Muscle of arm (tissue), 14 donors: ENCODE results near the gene TAS2R14. TPM values are rescaled to one million over a fixed set of nuclear protein-coding genes. Genes with fewer than 3 reads are reported as not detected.

Experiments
- DNase-seq: peaks from one replicate; pipeline ENCODE4 v3.0.0-alpha.2; 2013
- long read RNA-seq, 11 donors: transcript quantifications; one replicate each; lab custom pipeline, GENCODE V29; 2026
- polyA plus RNA-seq, 12 donors: library from polyadenylated mRNA; unstranded; fragments of 120-200 nt; gene quantifications; one replicate each; pipeline ENCODE4 v1.2.1, GENCODE V29; 2013; ENCODE audit not compliant: insufficient read length in 12 of 12

The TAS2R14 gene, protein sequence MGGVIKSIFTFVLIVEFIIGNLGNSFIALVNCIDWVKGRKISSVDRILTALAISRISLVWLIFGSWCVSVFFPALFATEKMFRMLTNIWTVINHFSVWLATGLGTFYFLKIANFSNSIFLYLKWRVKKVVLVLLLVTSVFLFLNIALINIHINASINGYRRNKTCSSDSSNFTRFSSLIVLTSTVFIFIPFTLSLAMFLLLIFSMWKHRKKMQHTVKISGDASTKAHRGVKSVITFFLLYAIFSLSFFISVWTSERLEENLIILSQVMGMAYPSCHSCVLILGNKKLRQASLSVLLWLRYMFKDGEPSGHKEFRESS
- 1 to 10 TPM in 10 of 12 donors, not detected in 2; 1.8 to 6.2 (median 3.3) TPM for polyA plus RNA-seq
- long read RNA-seq, donor 1, partial matches to known transcripts: 0 of 1 reads
- long read RNA-seq, donor 1, other reads (novel, unspliced or antisense): 0 of 1 reads
- long read RNA-seq, donor 2: 0 reads
- long read RNA-seq, donor 3, transcript TAS2R14-202 (1 exons, 1,858 nt): major isoform, 5 of 5 reads
- long read RNA-seq, donor 3, partial matches to known transcripts: 0 of 5 reads
- long read RNA-seq, donor 3, other reads (novel, unspliced or antisense): 0 of 5 reads
- long read RNA-seq, donor 4: 0 reads
- long read RNA-seq, donor 5: 0 reads
- long read RNA-seq, donor 6, partial matches to known transcripts: 0 of 2 reads
- long read RNA-seq, donor 6, other reads (novel, unspliced or antisense): 0 of 2 reads
- long read RNA-seq, donor 7, partial matches to known transcripts: 0 of 2 reads
- long read RNA-seq, donor 7, other reads (novel, unspliced or antisense): 0 of 2 reads
- long read RNA-seq, donor 8, transcript TAS2R14-202 (1 exons, 1,858 nt): major isoform, 6 of 6 reads
- long read RNA-seq, donor 8, partial matches to known transcripts: 0 of 6 reads
- long read RNA-seq, donor 8, other reads (novel, unspliced or antisense): 0 of 6 reads
- long read RNA-seq, donor 9, partial matches to known transcripts: 0 of 3 reads
- long read RNA-seq, donor 9, other reads (novel, unspliced or antisense): 0 of 3 reads
- long read RNA-seq, donor 10, partial matches to known transcripts: 0 of 2 reads
- long read RNA-seq, donor 10, other reads (novel, unspliced or antisense): 0 of 2 reads
- long read RNA-seq, donor 11, partial matches to known transcripts: 0 of 2 reads
- long read RNA-seq, donor 11, other reads (novel, unspliced or antisense): 0 of 2 reads

DNA sequence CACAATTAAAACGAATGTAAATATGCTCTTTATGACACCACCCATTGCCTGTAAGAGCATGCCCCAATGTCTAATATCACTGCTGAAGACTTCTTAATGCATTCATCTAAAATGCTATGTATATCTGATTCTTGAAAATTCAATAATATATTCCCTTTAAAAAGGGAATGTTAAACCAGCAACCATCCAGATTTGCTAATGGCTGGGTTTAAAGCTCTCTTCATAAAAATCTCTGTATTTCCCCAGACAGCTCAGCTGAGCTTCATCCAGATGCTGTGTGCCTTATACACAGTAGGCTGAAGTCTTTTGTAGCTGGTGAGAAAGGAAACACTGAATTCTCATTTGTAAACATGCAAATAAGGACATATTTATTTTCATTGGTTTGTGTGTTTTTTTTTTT lies at the start of gene TAS2R14:
TAS2R14 (minus strand) TSS at position 101 of the 400 bp plus-strand sequence; CDS start at position 45, 56 bp downstream.
- DNase-seq: no peak

DNA sequence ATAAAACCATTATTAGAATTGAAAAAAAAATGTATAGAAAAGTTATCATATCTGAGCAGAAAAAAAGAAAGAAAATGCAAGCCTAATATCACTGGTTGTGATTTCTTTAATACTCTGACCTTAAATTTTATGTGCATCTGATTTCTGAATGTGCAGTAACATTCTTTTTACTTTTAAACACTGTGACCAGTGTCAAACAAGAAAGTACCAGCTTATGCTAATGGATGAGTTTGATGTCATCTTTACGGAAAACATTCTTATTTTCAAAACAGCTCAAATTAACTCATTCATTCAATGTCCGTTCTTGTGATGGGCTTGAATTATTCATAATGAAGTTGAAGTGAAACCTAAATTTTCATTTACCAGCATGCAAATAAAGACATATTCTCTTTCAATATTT lies 47.7 kb upstream of the TAS2R14 start, which contains the start of gene TAS2R50:
TAS2R50 (minus strand) TSS at position 101 of the 400 bp plus-strand sequence; CDS start at position 49, 52 bp downstream.
- no peak for DNase-seq

DNA sequence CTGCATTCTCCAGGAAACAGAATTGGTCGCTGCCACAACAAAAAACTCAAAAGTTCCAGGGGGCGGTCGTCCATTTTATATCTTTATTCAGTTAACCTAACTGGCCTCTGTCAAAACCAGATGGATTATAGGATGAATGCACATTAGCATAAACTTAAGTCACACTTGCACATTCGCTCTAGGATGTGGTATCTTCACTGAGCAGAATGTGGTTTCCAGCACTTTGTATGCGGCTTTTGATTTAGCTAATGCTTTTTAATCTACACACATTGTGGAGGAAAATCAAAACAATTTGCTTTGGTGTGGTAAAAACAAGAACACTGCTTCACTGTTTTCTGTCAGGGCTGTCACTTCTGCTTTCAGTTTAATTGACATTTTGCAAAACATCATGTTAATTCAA lies 43.2 kb upstream of the TAS2R14 start:
- no peak for DNase-seq

- DNase-seq: no peak
Observed at GRCh38 chr12:10974965-10975364, 35.9 kb upstream of the TAS2R14 start.

- DNase-seq: no peak
Observed at GRCh38 chr12:10968765-10969456, 29.8 kb upstream of the TAS2R14 start.

DNA sequence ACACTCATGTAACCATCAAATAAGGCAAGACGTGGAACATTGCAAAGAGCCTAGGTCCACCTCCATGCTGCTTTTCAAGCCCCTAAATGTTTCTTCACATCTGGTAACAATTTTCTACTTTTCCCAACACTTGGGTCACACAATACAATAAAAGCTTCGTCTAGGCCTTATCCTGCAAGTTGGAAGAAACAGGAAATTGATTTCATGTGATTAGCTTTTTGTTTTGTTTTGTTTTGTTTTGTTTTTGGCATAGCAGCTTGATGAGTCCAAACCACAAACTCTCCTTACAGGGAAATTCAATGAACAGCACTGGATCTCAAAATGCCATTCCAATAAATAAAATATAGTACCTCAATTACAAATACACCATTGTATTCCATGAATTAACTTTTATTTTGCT lies 28.3 kb upstream of the TAS2R14 start:
- no peak for DNase-seq

GRCh38 chr12:10966314-10966713 lies 27.3 kb upstream of the TAS2R14 start:
- DNase-seq: no peak

DNA sequence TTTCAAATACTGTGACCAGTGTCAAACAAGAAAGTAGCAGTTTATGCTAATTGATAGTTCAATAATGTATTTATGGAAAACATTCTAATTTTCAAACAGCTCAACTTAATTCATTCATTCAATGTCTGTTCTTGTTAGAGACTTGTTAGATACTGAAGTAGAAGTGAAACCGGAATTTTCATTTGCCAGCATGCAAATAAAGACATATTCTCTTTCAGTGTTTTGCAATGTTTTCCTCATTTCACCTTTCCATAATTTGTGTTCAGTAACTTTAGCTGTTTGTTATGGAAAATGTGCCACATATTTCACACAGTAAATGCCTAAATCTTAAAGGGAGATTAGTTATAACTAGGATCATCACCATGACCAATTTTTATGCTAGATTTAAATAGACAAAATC lies 26.4 kb upstream of the TAS2R14 start:
- DNase-seq: no peak

- no peak for DNase-seq
Observed at GRCh38 chr12:10960211-10960610, 21.1 kb upstream of the TAS2R14 start.

GRCh38 chr12:10959804-10960203 lies 20.7 kb upstream of the TAS2R14 start:
- DNase-seq: no peak

- no peak for DNase-seq
Observed at GRCh38 chr12:10957741-10958140, 18.7 kb upstream of the TAS2R14 start.

- no peak for DNase-seq
Observed at GRCh38 chr12:10956085-10956484, 17.0 kb upstream of the TAS2R14 start.

GRCh38 chr12:10952645-10953044 lies 13.6 kb upstream of the TAS2R14 start:
- DNase-seq: no peak

DNA sequence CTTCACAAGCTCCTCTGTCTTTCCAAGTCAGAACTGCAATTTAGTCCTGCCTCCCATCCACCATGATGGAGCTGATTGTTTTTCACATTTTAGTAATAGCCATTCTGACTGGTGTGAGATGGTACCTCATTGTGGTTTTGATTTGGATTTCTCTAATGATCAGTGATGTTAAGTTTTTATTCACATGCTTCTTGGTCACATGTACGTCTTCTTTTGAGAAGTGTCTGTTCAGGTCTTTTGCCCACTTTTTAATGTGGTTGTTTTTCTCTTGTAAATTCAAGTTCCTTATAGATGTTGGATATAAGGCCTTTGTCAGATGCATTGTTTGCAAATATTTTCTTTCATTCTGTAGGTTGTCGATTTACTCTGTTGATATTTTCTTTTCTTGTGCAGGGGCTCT lies 4.1 kb upstream of the TAS2R14 start:
- no peak for DNase-seq

DNA sequence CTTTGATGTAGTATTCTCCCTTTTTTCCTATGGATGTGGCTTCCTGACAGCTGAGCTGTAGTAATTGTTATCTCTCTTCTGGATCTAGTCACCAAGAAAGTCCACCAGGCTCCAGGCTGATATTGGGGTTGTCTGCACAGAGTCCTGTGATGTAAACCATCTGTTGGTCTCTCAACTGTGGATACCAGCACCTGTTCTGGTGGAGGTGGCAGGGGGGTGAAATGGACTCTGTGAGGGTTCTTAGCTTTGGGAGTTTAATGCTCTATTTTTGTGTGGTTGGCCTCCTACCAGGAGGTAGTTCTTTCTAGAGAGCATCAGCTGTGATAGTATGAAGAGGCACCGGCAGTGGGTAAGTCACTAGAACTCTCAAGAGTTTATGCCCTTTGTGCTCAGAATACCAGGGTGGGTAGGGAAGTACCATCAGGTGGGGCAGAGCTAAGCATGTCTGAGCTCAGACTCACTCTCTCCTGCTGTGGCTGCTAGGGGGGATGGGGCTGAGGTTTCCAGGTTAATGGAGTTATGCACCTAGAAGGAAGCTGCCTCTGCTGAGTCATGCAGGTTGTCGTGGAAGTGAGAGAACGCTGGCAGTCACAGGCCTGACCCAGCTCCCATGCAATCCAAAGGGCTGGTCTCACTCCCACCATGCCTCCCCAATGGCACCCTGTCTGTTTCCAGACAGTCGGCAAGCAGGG lies 3.0 kb upstream of the TAS2R14 start:
- DNase-seq: no peak

GRCh38 chr12:10941369-10941768 lies 2.3 kb upstream of the TAS2R14 start:
- no peak for DNase-seq

DNA sequence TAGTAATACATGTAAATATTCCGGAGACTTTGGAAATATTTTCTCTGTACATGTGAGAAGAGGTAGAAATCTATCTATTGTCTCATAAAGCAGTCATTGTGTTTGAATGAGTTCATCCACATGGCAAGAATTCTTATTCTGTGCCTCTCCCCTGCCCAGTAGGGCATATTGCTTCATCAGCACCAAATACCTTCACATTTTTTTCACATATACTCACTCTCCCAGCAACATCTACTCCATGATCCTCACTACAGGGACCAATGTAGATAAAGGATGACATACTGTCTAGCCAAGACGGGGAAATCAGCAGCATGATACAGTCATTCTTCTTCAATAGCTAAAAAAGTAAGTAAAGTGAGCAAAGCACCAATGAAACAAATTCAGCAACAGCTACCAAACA lies 1.3 kb upstream of the TAS2R14 start:
- DNase-seq: no peak

- no peak for DNase-seq
Observed at GRCh38 chr12:10936506-10936905, 2.6 kb downstream of the TAS2R14 start.

GRCh38 chr12:10928746-10929286 lies 10.2 kb downstream of the TAS2R14 start, which contains the start of gene PRH2:
Gene PRH2, plus strand, starts transcription at chr12:10929236. Its CDS starts 38 bp downstream, at chr12:10929274.
- DNase-seq: no peak

GRCh38 chr12:10926269-10926668 lies 12.8 kb downstream of the TAS2R14 start:
- DNase-seq: no peak
